ENCODE measurements around the gene PKMYT1.

Gene PKMYT1

GRCh38 chr16:2999929-3000328 lies 19.7 kb upstream of the PKMYT1 start:
- Histone ChIP-seq H3K4me1 (ENCODE audit: control insufficient read depth in 5 of 5, insufficient read depth in 5 of 5, low read length in 5 of 5) (peaks cover 0 to 7% (median 3%) of the 10 kb centered on the region in 5 donors), H3K9me3 (ENCODE audit: control insufficient read depth in 5 of 5, low read length in 5 of 5) (no peaks in the 10 kb centered on the region), H3K27ac (ENCODE audit: low read depth, low read length) (no peak overlapping the region), H3K36me3 (ENCODE audit: control insufficient read depth in 5 of 5, insufficient read depth in 5 of 5, low read length in 5 of 5) (no peaks in the 10 kb centered on the region), H3K4me3 (ENCODE audit: low read depth in 1 of 5, low read length in 5 of 5) (no peak overlapping the region), H3K27me3 (ENCODE audit: control insufficient read depth in 5 of 5, insufficient read depth in 4 of 5, low read length in 5 of 5) (peaks cover 3 to 17% (median 6%) of the 10 kb centered on the region in 5 donors), H3K9ac (ENCODE audit: low read length in 5 of 5) (no peak overlapping the region)

GRCh38 chr16:2996298-2996697 lies 16.1 kb upstream of the PKMYT1 start:
- H3K27ac ChIP-seq (ENCODE audit: low read depth, low read length): no peak overlapping the region
- H3K36me3 ChIP-seq (ENCODE audit: control insufficient read depth in 5 of 5, insufficient read depth in 5 of 5, low read length in 5 of 5): no peaks in the 10 kb centered on the region
- peaks cover 3 to 14% (median 4%) of the 10 kb centered on the region in 5 donors for H3K27me3 ChIP-seq (ENCODE audit: control insufficient read depth in 5 of 5, insufficient read depth in 4 of 5, low read length in 5 of 5)
- H3K4me1 ChIP-seq (ENCODE audit: control insufficient read depth in 5 of 5, insufficient read depth in 5 of 5, low read length in 5 of 5): peaks cover 0 to 16% (median 15%) of the 10 kb centered on the region in 5 donors
- H3K9me3 ChIP-seq (ENCODE audit: control insufficient read depth in 5 of 5, low read length in 5 of 5): no peaks in the 10 kb centered on the region
- H3K4me3 ChIP-seq (ENCODE audit: low read depth in 1 of 5, low read length in 5 of 5): no peak overlapping the region
- no peak overlapping the region for H3K9ac ChIP-seq (ENCODE audit: low read length in 5 of 5)

GRCh38 chr16:2992383-2993081 lies 12.3 kb upstream of the PKMYT1 start:
- Histone ChIP-seq H3K9ac (ENCODE audit: low read length in 5 of 5) (no peak overlapping the region), H3K27ac (ENCODE audit: low read depth, low read length) (no peak overlapping the region), H3K4me3 (ENCODE audit: low read depth in 1 of 5, low read length in 5 of 5) (no peak overlapping the region), H3K27me3 (ENCODE audit: control insufficient read depth in 5 of 5, insufficient read depth in 4 of 5, low read length in 5 of 5) (peaks cover 0 to 18% (median 3%) of the 10 kb centered on the region in 5 donors), H3K9me3 (ENCODE audit: control insufficient read depth in 5 of 5, low read length in 5 of 5) (no peaks in the 10 kb centered on the region), H3K36me3 (ENCODE audit: control insufficient read depth in 5 of 5, insufficient read depth in 5 of 5, low read length in 5 of 5) (no peaks in the 10 kb centered on the region), H3K4me1 (ENCODE audit: control insufficient read depth in 5 of 5, insufficient read depth in 5 of 5, low read length in 5 of 5) (peaks cover 0 to 16% (median 15%) of the 10 kb centered on the region in 5 donors)

GRCh38 chr16:2991566-2992261 lies 11.5 kb upstream of the PKMYT1 start:
- Histone ChIP-seq H3K9ac (ENCODE audit: low read length in 5 of 5) (no peak overlapping the region), H3K4me1 (ENCODE audit: control insufficient read depth in 5 of 5, insufficient read depth in 5 of 5, low read length in 5 of 5) (peaks cover 0 to 16% (median 15%) of the 10 kb centered on the region in 5 donors), H3K36me3 (ENCODE audit: control insufficient read depth in 5 of 5, insufficient read depth in 5 of 5, low read length in 5 of 5) (no peaks in the 10 kb centered on the region), H3K4me3 (ENCODE audit: low read depth in 1 of 5, low read length in 5 of 5) (no peak overlapping the region), H3K9me3 (ENCODE audit: control insufficient read depth in 5 of 5, low read length in 5 of 5) (no peaks in the 10 kb centered on the region), H3K27ac (ENCODE audit: low read depth, low read length) (no peak overlapping the region), H3K27me3 (ENCODE audit: control insufficient read depth in 5 of 5, insufficient read depth in 4 of 5, low read length in 5 of 5) (peaks cover 0 to 20% (median 4%) of the 10 kb centered on the region in 5 donors)

GRCh38 chr16:2990891-2991290 lies 10.6 kb upstream of the PKMYT1 start:
- H3K9ac ChIP-seq (ENCODE audit: low read length in 5 of 5): no peak overlapping the region
- H3K27ac ChIP-seq (ENCODE audit: low read depth, low read length): no peak overlapping the region
- peaks cover 0 to 18% (median 4%) of the 10 kb centered on the region in 5 donors for H3K27me3 ChIP-seq (ENCODE audit: control insufficient read depth in 5 of 5, insufficient read depth in 4 of 5, low read length in 5 of 5)
- H3K36me3 ChIP-seq (ENCODE audit: control insufficient read depth in 5 of 5, insufficient read depth in 5 of 5, low read length in 5 of 5): no peaks in the 10 kb centered on the region
- no peaks in the 10 kb centered on the region for H3K9me3 ChIP-seq (ENCODE audit: control insufficient read depth in 5 of 5, low read length in 5 of 5)
- peaks cover 0 to 19% (median 16%) of the 10 kb centered on the region in 5 donors for H3K4me1 ChIP-seq (ENCODE audit: control insufficient read depth in 5 of 5, insufficient read depth in 5 of 5, low read length in 5 of 5)
- H3K4me3 ChIP-seq (ENCODE audit: low read depth in 1 of 5, low read length in 5 of 5): no peak overlapping the region

GRCh38 chr16:2988590-2989099 lies 8.4 kb upstream of the PKMYT1 start:
- peaks cover 0 to 32% (median 24%) of the 10 kb centered on the region in 5 donors for H3K4me1 ChIP-seq (ENCODE audit: control insufficient read depth in 5 of 5, insufficient read depth in 5 of 5, low read length in 5 of 5)
- no peaks in the 10 kb centered on the region for H3K36me3 ChIP-seq (ENCODE audit: control insufficient read depth in 5 of 5, insufficient read depth in 5 of 5, low read length in 5 of 5)
- H3K9me3 ChIP-seq (ENCODE audit: control insufficient read depth in 5 of 5, low read length in 5 of 5): no peaks in the 10 kb centered on the region
- H3K9ac ChIP-seq (ENCODE audit: low read length in 5 of 5): no peak overlapping the region
- H3K4me3 ChIP-seq (ENCODE audit: low read depth in 1 of 5, low read length in 5 of 5): no peak overlapping the region
- no peak overlapping the region for H3K27ac ChIP-seq (ENCODE audit: low read depth, low read length)
- peaks cover 0 to 18% (median 4%) of the 10 kb centered on the region in 5 donors for H3K27me3 ChIP-seq (ENCODE audit: control insufficient read depth in 5 of 5, insufficient read depth in 4 of 5, low read length in 5 of 5)

- H3K9me3 ChIP-seq (ENCODE audit: control insufficient read depth in 5 of 5, low read length in 5 of 5): no peaks in the 10 kb centered on the region
- peaks cover 0 to 33% (median 25%) of the 10 kb centered on the region in 5 donors for H3K4me1 ChIP-seq (ENCODE audit: control insufficient read depth in 5 of 5, insufficient read depth in 5 of 5, low read length in 5 of 5)
- H3K36me3 ChIP-seq (ENCODE audit: control insufficient read depth in 5 of 5, insufficient read depth in 5 of 5, low read length in 5 of 5): no peaks in the 10 kb centered on the region
- H3K27me3 ChIP-seq (ENCODE audit: control insufficient read depth in 5 of 5, insufficient read depth in 4 of 5, low read length in 5 of 5): peaks cover 0 to 18% (median 4%) of the 10 kb centered on the region in 5 donors
- no peak overlapping the region for H3K4me3 ChIP-seq (ENCODE audit: low read depth in 1 of 5, low read length in 5 of 5)
- no peak overlapping the region for H3K9ac ChIP-seq (ENCODE audit: low read length in 5 of 5)
- no peak overlapping the region for H3K27ac ChIP-seq (ENCODE audit: low read depth, low read length)
Observed at GRCh38 chr16:2987833-2988232, 7.6 kb upstream of the PKMYT1 start.

GRCh38 chr16:2987286-2987685 lies 7.0 kb upstream of the PKMYT1 start:
- H3K27me3 ChIP-seq (ENCODE audit: control insufficient read depth in 5 of 5, insufficient read depth in 4 of 5, low read length in 5 of 5): peaks cover 0 to 18% (median 4%) of the 10 kb centered on the region in 5 donors
- H3K4me3 ChIP-seq (ENCODE audit: low read depth in 1 of 5, low read length in 5 of 5): no peak overlapping the region
- H3K9ac ChIP-seq (ENCODE audit: low read length in 5 of 5): no peak overlapping the region
- no peaks in the 10 kb centered on the region for H3K36me3 ChIP-seq (ENCODE audit: control insufficient read depth in 5 of 5, insufficient read depth in 5 of 5, low read length in 5 of 5)
- no peak overlapping the region for H3K27ac ChIP-seq (ENCODE audit: low read depth, low read length)
- peaks cover 0 to 28% (median 19%) of the 10 kb centered on the region in 5 donors for H3K4me1 ChIP-seq (ENCODE audit: control insufficient read depth in 5 of 5, insufficient read depth in 5 of 5, low read length in 5 of 5)
- H3K9me3 ChIP-seq (ENCODE audit: control insufficient read depth in 5 of 5, low read length in 5 of 5): no peaks in the 10 kb centered on the region

- Histone ChIP-seq H3K36me3 (ENCODE audit: control insufficient read depth in 5 of 5, insufficient read depth in 5 of 5, low read length in 5 of 5) (no peaks in the 10 kb centered on the region), H3K27ac (ENCODE audit: low read depth, low read length) (no peak overlapping the region), H3K4me3 (ENCODE audit: low read depth in 1 of 5, low read length in 5 of 5) (no peak overlapping the region), H3K27me3 (ENCODE audit: control insufficient read depth in 5 of 5, insufficient read depth in 4 of 5, low read length in 5 of 5) (peaks cover 0 to 18% (median 4%) of the 10 kb centered on the region in 5 donors), H3K9me3 (ENCODE audit: control insufficient read depth in 5 of 5, low read length in 5 of 5) (no peaks in the 10 kb centered on the region), H3K9ac (ENCODE audit: low read length in 5 of 5) (no peak overlapping the region), H3K4me1 (ENCODE audit: control insufficient read depth in 5 of 5, insufficient read depth in 5 of 5, low read length in 5 of 5) (peaks cover 0 to 22% (median 13%) of the 10 kb centered on the region in 5 donors)
Observed at GRCh38 chr16:2986623-2987188, 6.5 kb upstream of the PKMYT1 start.

Measured in subcutaneous abdominal adipose tissue (tissue), 5 donors.